Measurements from ENCODE around the gene BDH2. TPM values are rescaled to one million over a fixed set of nuclear protein-coding genes. Genes with fewer than 3 reads are reported as not detected.

BDH2 gene
- polyA plus RNA-seq, 1 of the 3 experiments (the other 2 are of a cell fraction), result 57.8 TPM

DNA sequence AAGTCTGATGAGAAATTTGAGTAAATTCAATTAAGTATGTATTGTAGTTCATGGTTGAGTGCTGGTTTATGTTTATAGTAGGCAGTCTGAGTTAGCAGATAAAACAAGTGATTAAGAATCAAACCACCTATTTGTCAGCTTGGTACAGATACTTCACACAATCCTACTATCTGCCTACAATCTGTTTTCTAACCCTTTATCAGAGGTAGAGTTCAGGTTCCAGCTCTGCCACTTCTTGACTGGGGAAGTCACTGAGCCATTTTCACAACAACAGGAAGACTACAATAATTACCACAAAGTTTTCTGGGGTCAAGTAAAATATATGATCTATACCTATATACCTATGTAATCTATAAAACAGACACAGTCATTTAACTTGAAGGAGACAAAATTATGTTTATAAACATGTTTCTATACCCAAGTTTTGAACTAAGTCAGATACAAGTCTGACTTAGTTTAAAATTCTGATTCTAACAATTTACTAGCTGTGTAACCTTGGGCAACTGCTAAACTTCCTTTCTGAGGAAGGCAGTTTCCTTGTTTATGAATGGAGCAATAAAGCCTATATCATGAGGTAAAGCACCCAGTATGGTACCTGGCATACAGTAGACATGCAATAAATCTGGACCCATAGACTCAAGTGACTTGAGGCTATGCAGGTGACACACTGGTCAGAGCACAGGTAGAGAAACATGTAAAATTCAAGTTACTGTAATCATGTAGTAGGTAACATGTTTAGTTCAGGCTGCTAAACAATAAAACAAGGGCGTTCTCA is 37.2 kb upstream of the BDH2 start (continued):
- no peak for TF ChIP-seq CHD2 (IDR thresholded peaks at IDR 0.05; ENCODE audit: low read length, partially characterized antibody)
- TF ChIP-seq EZH2phosphoT487 (IDR thresholded peaks at IDR 0.05; ENCODE audit: borderline replicate concordance, low read depth), result no peak
- no peak for TF ChIP-seq GABPA (IDR thresholded peaks at IDR 0.05; ENCODE audit: low read depth)
- no peak for TF ChIP-seq FOXM1 (IDR thresholded peaks at IDR 0.05; ENCODE audit: low read depth)

DNA sequence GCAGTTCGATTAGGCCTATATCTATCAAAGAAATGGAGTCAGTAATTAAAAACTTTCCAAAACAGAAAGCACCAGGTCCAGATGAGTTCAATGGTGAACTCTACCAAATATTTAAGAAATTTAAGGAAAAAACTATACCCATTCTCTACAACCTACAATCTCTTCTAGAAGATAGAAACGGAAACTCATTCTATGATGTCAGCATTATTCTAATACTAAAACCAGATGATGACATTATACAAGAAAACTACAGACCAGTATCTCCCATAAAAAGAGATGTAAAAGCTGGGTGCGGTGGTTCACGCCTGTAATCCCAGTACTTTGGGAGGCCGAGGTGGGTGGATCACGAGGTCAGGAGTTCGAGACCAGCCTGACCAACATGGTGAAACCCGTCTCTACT is 29.5 kb upstream of the BDH2 start:
- DNase-seq, result no peak
- H4K20me1 ChIP-seq (ENCODE audit: insufficient read depth), result no peaks in the 10 kb centered on the region
- H3K9me3 ChIP-seq, result peaks cover 3% of the 10 kb centered on the region; the same call in 1 of the 2 replicates
- ChIA-PET POLR2A (no interaction called here), CTCF (no interaction called here)
- TF ChIP-seq MXI1 (IDR thresholded peaks at IDR 0.05; ENCODE audit: low read depth, low read length) (no peak), TAF1 (IDR thresholded peaks at IDR 0.05; ENCODE audit: borderline replicate concordance, low read depth, low read length) (no peak), YY1 (IDR thresholded peaks at IDR 0.05; ENCODE audit: low read depth) (no peak), EP300 (IDR thresholded peaks at IDR 0.05; ENCODE audit: borderline replicate concordance in 1 of 2, low read depth in 1 of 2, low read length in 1 of 2) (no peak), GABPA (IDR thresholded peaks at IDR 0.05; ENCODE audit: low read depth) (no peak), ELF1 (IDR thresholded peaks at IDR 0.05) (no peak), FOSL2 (IDR thresholded peaks at IDR 0.05; ENCODE audit: borderline replicate concordance, low read depth) (no peak), TEAD4 (IDR thresholded peaks at IDR 0.05; ENCODE audit: borderline replicate concordance, insufficient read depth) (no peak), FOXM1 (IDR thresholded peaks at IDR 0.05; ENCODE audit: low read depth) (no peak), NFIC (IDR thresholded peaks at IDR 0.05; ENCODE audit: borderline replicate concordance) (no peak), RFX5 (IDR thresholded peaks at IDR 0.05; ENCODE audit: low read length) (no peak)
- TF ChIP-seq, protein P1, sequence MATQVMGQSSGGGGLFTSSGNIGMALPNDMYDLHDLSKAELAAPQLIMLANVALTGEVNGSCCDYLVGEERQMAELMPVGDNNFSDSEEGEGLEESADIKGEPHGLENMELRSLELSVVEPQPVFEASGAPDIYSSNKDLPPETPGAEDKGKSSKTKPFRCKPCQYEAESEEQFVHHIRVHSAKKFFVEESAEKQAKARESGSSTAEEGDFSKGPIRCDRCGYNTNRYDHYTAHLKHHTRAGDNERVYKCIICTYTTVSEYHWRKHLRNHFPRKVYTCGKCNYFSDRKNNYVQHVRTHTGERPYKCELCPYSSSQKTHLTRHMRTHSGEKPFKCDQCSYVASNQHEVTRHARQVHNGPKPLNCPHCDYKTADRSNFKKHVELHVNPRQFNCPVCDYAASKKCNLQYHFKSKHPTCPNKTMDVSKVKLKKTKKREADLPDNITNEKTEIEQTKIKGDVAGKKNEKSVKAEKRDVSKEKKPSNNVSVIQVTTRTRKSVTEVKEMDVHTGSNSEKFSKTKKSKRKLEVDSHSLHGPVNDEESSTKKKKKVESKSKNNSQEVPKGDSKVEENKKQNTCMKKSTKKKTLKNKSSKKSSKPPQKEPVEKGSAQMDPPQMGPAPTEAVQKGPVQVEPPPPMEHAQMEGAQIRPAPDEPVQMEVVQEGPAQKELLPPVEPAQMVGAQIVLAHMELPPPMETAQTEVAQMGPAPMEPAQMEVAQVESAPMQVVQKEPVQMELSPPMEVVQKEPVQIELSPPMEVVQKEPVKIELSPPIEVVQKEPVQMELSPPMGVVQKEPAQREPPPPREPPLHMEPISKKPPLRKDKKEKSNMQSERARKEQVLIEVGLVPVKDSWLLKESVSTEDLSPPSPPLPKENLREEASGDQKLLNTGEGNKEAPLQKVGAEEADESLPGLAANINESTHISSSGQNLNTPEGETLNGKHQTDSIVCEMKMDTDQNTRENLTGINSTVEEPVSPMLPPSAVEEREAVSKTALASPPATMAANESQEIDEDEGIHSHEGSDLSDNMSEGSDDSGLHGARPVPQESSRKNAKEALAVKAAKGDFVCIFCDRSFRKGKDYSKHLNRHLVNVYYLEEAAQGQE (IDR thresholded peaks at IDR 0.05; ENCODE audit: low read depth, low read length), result no peak
- TF ChIP-seq, protein P2, sequence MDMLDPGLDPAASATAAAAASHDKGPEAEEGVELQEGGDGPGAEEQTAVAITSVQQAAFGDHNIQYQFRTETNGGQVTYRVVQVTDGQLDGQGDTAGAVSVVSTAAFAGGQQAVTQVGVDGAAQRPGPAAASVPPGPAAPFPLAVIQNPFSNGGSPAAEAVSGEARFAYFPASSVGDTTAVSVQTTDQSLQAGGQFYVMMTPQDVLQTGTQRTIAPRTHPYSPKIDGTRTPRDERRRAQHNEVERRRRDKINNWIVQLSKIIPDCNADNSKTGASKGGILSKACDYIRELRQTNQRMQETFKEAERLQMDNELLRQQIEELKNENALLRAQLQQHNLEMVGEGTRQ (IDR thresholded peaks at IDR 0.05; ENCODE audit: borderline replicate concordance, low read depth, low read length), result no peak
- TF ChIP-seq, protein P3, sequence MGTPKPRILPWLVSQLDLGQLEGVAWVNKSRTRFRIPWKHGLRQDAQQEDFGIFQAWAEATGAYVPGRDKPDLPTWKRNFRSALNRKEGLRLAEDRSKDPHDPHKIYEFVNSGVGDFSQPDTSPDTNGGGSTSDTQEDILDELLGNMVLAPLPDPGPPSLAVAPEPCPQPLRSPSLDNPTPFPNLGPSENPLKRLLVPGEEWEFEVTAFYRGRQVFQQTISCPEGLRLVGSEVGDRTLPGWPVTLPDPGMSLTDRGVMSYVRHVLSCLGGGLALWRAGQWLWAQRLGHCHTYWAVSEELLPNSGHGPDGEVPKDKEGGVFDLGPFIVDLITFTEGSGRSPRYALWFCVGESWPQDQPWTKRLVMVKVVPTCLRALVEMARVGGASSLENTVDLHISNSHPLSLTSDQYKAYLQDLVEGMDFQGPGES (IDR thresholded peaks at IDR 0.05; ENCODE audit: low read depth, low read length), result no peak
- TF ChIP-seq, protein P4, sequence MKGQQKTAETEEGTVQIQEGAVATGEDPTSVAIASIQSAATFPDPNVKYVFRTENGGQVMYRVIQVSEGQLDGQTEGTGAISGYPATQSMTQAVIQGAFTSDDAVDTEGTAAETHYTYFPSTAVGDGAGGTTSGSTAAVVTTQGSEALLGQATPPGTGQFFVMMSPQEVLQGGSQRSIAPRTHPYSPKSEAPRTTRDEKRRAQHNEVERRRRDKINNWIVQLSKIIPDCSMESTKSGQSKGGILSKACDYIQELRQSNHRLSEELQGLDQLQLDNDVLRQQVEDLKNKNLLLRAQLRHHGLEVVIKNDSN (IDR thresholded peaks at IDR 0.05; ENCODE audit: borderline replicate concordance, low read depth), result no peak
- no peaks in the 10 kb centered on the region for H3K27me3 ChIP-seq (ENCODE audit: insufficient read depth)
- no peaks in the 10 kb centered on the region for H3K9me2 ChIP-seq
- no peak overlapping the region for H3K4me3 ChIP-seq (ENCODE audit: low read depth in 2 of 2, low read length in 1 of 2)
- no peaks in the 10 kb centered on the region for H3K4me1 ChIP-seq (ENCODE audit: control insufficient read depth in 1 of 2, insufficient read depth in 2 of 2, low read depth in 1 of 2, low read length in 1 of 2)
- H3F3A ChIP-seq (replicated peaks; ENCODE audit: insufficient read depth), result peaks cover 8% of the 10 kb centered on the region
- 95% methylated on average over 8 of the region's 8 CpGs for WGBS (ENCODE audit: low lambda C conversion rate)
- peaks cover 19 to 48% of the 10 kb centered on the region in 2 experiments for H3K36me3 ChIP-seq (replicated peaks in 1 of 2; ENCODE audit: control insufficient read depth in 1 of 2, insufficient read depth in 2 of 2, low read length in 1 of 2)
- no peaks in the 10 kb centered on the region; the same call in 1 of the 2 replicates for H3K79me2 ChIP-seq (ENCODE audit: insufficient read depth)
- no peak overlapping the region for H2AFZ ChIP-seq (ENCODE audit: low read depth)
- no peak overlapping the region for H3K27ac ChIP-seq (ENCODE audit: low read depth in 2 of 2, low read length in 1 of 2)
- no peak overlapping the region for H3K9ac ChIP-seq
- H3K4me2 ChIP-seq, result no peak overlapping the region

All from SK-N-SH (cell line).